K562 (cell line): ENCODE results near the gene PPP1CC. TPM values are rescaled to one million over a fixed set of nuclear protein-coding genes. Genes with fewer than 3 reads are reported as not detected.

ENCODE experiments used
- ATAC-seq: fragments of 200-7000 bp; cut with Tn5 transposase; 3 replicates; pipeline ENCODE4 v1.9.1; 2020; ENCODE audit warnings: moderate library complexity
- BruUV-seq: library from RNA; stranded (reverse); fragments of 400-500 nt; replicated peaks from 2 replicates; lab custom pipeline; 2021; lab: Mats Ljungman, UMichigan
- CTCF ChIA-PET: fragments of 300-600 bp; formaldehyde crosslinking; extraction: SDS; loops from one replicate; lab custom pipeline; 2021; ENCODE audit warnings: low intra/inter-chr PET ratio; lab: Yijun Ruan, JAX
- POLR2A ChIA-PET: fragments of 300-600, 350-650 bp; sonication (Branson Sonifier 250); formaldehyde crosslinking; extraction: SDS; loops from one replicate; lab custom pipeline; 2021; ENCODE audit warnings: antibody characterized with exemption, inconsistent platforms; lab: Yijun Ruan, JAX
- DNase-seq, 4 experiments: peaks; one replicate each; pipeline versions ENCODE4 v3.0.0 to v3.0.0-alpha.2; 2011 to 2018; ENCODE audit warnings: low spot score in 3 of 4, mixed read lengths in 3 of 4; ENCODE audit errors: extremely low read depth in 1 of 4
- FAIRE-seq: peaks from 2 replicates; lab custom pipeline; 2011; peaks lifted over from hg19 to GRCh38; lab: Jason Lieb, UNC
- H2AFZ ChIP-seq: 2 replicates; pipeline ENCODE4 v1.6.0; 2011; ENCODE audit warnings: low read depth, low read length, control low read depth, inconsistent platforms
- H3K27ac ChIP-seq: fragments of 200-600 bp; 3 replicates; pipeline ENCODE4 v1.8.0; 2011; ENCODE audit warnings: low read depth, mild to moderate bottlenecking, control low read depth, inconsistent platforms, low read length, moderate library complexity, mixed read lengths; ENCODE audit errors: extremely low read depth
- H3K27me3 ChIP-seq, 2 experiments: fragments of 300-600 bp in 1 of 2; 2 replicates in 1 of 2; 3 replicates in 1 of 2; pipeline versions ENCODE4 v1.6.0 to v1.8.0; 2011; ENCODE audit warnings: inconsistent platforms in 2 of 2, low read length in 2 of 2, mild to moderate bottlenecking in 1 of 2, mixed read lengths in 1 of 2, moderate library complexity in 1 of 2; ENCODE audit not compliant: control insufficient read depth in 2 of 2, insufficient read depth in 2 of 2
- H3K36me3 ChIP-seq: fragments of 300-600 bp; 3 replicates; pipeline ENCODE4 v1.8.0; 2011; ENCODE audit warnings: mild to moderate bottlenecking, low read length, inconsistent platforms; ENCODE audit not compliant: control insufficient read depth, insufficient read depth
- H3K4me1 ChIP-seq, 2 experiments: fragments of 200-600 bp in 1 of 2; replicated peaks in 1 of 2; 2 replicates in 1 of 2; 3 replicates in 1 of 2; pipeline versions ENCODE4 v1.5.1 to v1.8.0; 2011; ENCODE audit warnings: inconsistent platforms in 2 of 2, low read length in 2 of 2, mild to moderate bottlenecking in 1 of 2, mixed read lengths in 1 of 2, moderate library complexity in 1 of 2; ENCODE audit not compliant: control insufficient read depth in 2 of 2, insufficient read depth in 2 of 2
- H3K4me2 ChIP-seq: 2 replicates; pipeline ENCODE4 v1.6.1; 2011; ENCODE audit warnings: low read length, control low read depth, inconsistent platforms, mixed read lengths; ENCODE audit not compliant: insufficient read depth
- H3K4me3 ChIP-seq: fragments of 200-600 bp; sonication (generic), shearing (Covaris generic); 2 replicates; pipeline ENCODE4 v1.5.1; 2016; ENCODE audit warnings: control low read depth, inconsistent platforms
- H3K79me2 ChIP-seq: fragments of 200-600 bp; 3 replicates; pipeline ENCODE4 v1.8.0; 2011; ENCODE audit warnings: low read length, inconsistent platforms; ENCODE audit not compliant: control insufficient read depth, insufficient read depth
- H3K9ac ChIP-seq, 2 experiments: 2 replicates each; pipeline versions ENCODE4 v1.6.0 to v1.6.1; 2011; ENCODE audit warnings: low read depth in 2 of 2, low read length in 2 of 2, control low read depth in 1 of 2, inconsistent platforms in 1 of 2, mild to moderate bottlenecking in 1 of 2, mixed read lengths in 1 of 2; ENCODE audit not compliant: insufficient read depth in 1 of 2
- H3K9me1 ChIP-seq: one replicate; pipeline ENCODE4 v1.6.0; 2011; ENCODE audit warnings: inconsistent platforms, mild to moderate bottlenecking, low read length, moderate library complexity; ENCODE audit not compliant: control insufficient read depth, insufficient read depth
- H3K9me3 ChIP-seq: replicated peaks from 2 replicates; pipeline ENCODE4 v1.5.1; 2011; ENCODE audit warnings: low read depth, low read length, inconsistent platforms; ENCODE audit not compliant: control insufficient read depth, insufficient read depth
- H4K20me1 ChIP-seq: replicated peaks from 2 replicates; pipeline ENCODE4 v1.6.1; 2011; ENCODE audit warnings: low read length, inconsistent platforms, mixed read lengths; ENCODE audit not compliant: control insufficient read depth, insufficient read depth
- ATF7 ChIP-seq: fragments of 450-650 bp; IDR thresholded peaks from 2 replicates; pipeline ENCODE4 v1.7.1; 2014; ENCODE audit warnings: mild to moderate bottlenecking, moderate library complexity
- BDP1 ChIP-seq: IDR thresholded peaks from 3 replicates; pipeline ENCODE4 v1.6.1; 2011; ENCODE audit not compliant: insufficient read length, insufficient read depth
- COPS2 ChIP-seq: fragments of 450-650 bp; conservative IDR thresholded peaks from 2 replicates; pipeline ENCODE4 v1.6.1; 2016; ENCODE audit warnings: mild to moderate bottlenecking, moderate library complexity
- DACH1 ChIP-seq: fragments of 450-650 bp; IDR thresholded peaks from 2 replicates; pipeline ENCODE4 v1.6.1; 2018; ENCODE audit not compliant: partially characterized antibody
- E2F8 ChIP-seq: fragments of 450-650 bp; IDR thresholded peaks from 2 replicates; pipeline ENCODE4 v1.7.1; 2018; ENCODE audit warnings: mild to moderate bottlenecking, low read depth; ENCODE audit not compliant: partially characterized antibody
- GTF2F1 ChIP-seq: IDR thresholded peaks from 2 replicates; pipeline ENCODE4 v1.6.1; 2011; ENCODE audit warnings: low read depth, low read length, improper control_type of control experiment
- HDGF ChIP-seq: fragments of 450-650 bp; IDR thresholded peaks from 2 replicates; pipeline ENCODE4 v1.6.1; 2016
- JUND ChIP-seq, 2 experiments: IDR thresholded peaks; 2 replicates in 1 of 2; 3 replicates in 1 of 2; pipeline ENCODE4 v1.6.1; 2011; ENCODE audit warnings: borderline replicate concordance in 2 of 2, low read depth in 2 of 2, low read length in 2 of 2, improper control_type of control experiment in 1 of 2, missing biosample characterization in 1 of 2, missing genetic modification characterization in 1 of 2, missing genetic modification reagents in 1 of 2
- MAFK ChIP-seq: IDR thresholded peaks from 2 replicates; pipeline ENCODE4 v1.6.1; 2011; ENCODE audit warnings: low read length, improper control_type of control experiment
- ZBTB11 ChIP-seq, 3 experiments: fragments of 200-800 bp in 1 of 3; fragments of 250-450 bp in 1 of 3; fragments of 450-650 bp in 1 of 3; sonication (Bioruptor Pico) in 1 of 3; sonication (Bioruptor generic) in 1 of 3; formaldehyde crosslinking in 1 of 3; IDR thresholded peaks; 2 replicates each; pipeline versions ENCODE4 v1.6.1 to v1.8.0; 2016 to 2022; ENCODE audit warnings: mild to moderate bottlenecking in 2 of 3, missing genetic modification characterization in 2 of 3, missing compliant biosample characterization in 1 of 3, moderate library complexity in 1 of 3
- ZBTB9 ChIP-seq: fragments of 450-650 bp; formaldehyde crosslinking; IDR thresholded peaks from 2 replicates; pipeline ENCODE4 v1.4.0; 2020; ENCODE audit warnings: mild to moderate bottlenecking, moderate library complexity
- ZNF431 ChIP-seq: sonication (generic); formaldehyde crosslinking; IDR thresholded peaks from 2 replicates; pipeline ENCODE4 v1.8.0; 2022; ENCODE audit warnings: mild to moderate bottlenecking, missing genetic modification reagents
- ZNF764 ChIP-seq: fragments of 250-450 bp; sonication (Bioruptor Pico); IDR thresholded peaks from 2 replicates; pipeline ENCODE4 v1.4.0; 2020; ENCODE audit warnings: low read depth, mild to moderate bottlenecking, moderate library complexity
- WGBS: fragments of 100-300 bp; shearing (Covaris generic); methylation state at CpG from one replicate; pipeline ENCODE4 v1.1.6; 2016; ENCODE audit warnings: low coverage, mixed read lengths; ENCODE audit not compliant: insufficient coverage; ENCODE audit errors: missing lambda C conversion rate; 5-methylcytosine and 5-hydroxymethylcytosine counted together
- in situ Hi-C: fragments of 300-500 bp; cut with MboI; formaldehyde crosslinking; loops from 4 replicates; pipeline ENCODE4 v1.15.0; 2018; ENCODE audit warnings: inconsistent platforms, mixed read lengths
- intact Hi-C: fragments of 100-400 bp; cut with micrococcal nuclease; formaldehyde crosslinking; loops from 2 replicates; pipeline ENCODE4 v1.14.2; 2022
- polyA plus RNA-seq, 8 experiments: library from polyadenylated mRNA; depleted of rRNA in 4 of 8; stranded (reverse) in 5 of 8; unstranded in 3 of 8; fragments of >200 nt; fragmentation: Nextera tagmentation in 2 of 8; fragmentation: Illumina TruSeq in 1 of 8; extraction: Ambion mirVana in 2 of 8; extraction: Trizol in 1 of 8; gene quantifications; 2 replicates each; pipeline versions ENCODE4 v1.2.1 to v1.2.3, GENCODE V29; 2011 to 2014; ENCODE audit warnings: inconsistent platforms in 1 of 8, missing spikeins in 1 of 8
- total RNA-seq, 7 experiments: library from RNA; depleted of rRNA in 6 of 7; stranded (reverse); fragments of >200 nt in 6 of 7; fragmentation: Illumina TruSeq in 2 of 7; extraction: Trizol in 2 of 7; gene quantifications; 2 replicates each; pipeline versions ENCODE4 v1.2.1 to v1.2.3, GENCODE V29; 2011 to 2021; ENCODE audit warnings: low replicate concordance in 1 of 7

PPP1CC gene
- total and polyA plus RNA-seq, 9 of the 15 experiments (the other 6 are each of a cell fraction or from before 2014, with no cell fraction given) = 67.4 to 286 (median 195) TPM

GRCh38 chr12:110718222-110718908 is 24.3 kb downstream of the PPP1CC start:
- Histone ChIP-seq H3K36me3 (peaks cover 61% of the 10 kb centered on the region), H3K4me3 (no peak overlapping the region), H3K9me1 (peaks cover 6% of the 10 kb centered on the region), H3K27me3 (no peaks in the 10 kb centered on the region), H3K9me3 (no peaks in the 10 kb centered on the region), H3K4me1 (no peaks in the 10 kb centered on the region), H3K79me2 (0 out of 3 replicates have a peak, but pooled peaks cover under 1% of the 10 kb centered on the region), H3K9ac (no peak overlapping the region), H2AFZ (no peak overlapping the region), H3K4me2 (no peak overlapping the region), H4K20me1 (no peaks in the 10 kb centered on the region), H3K27ac (no peak overlapping the region)
- no peak for DNase-seq
- 79% methylated on average over 7 of the region's 7 CpGs for WGBS
- in situ Hi-C loops = no loop called here
- no TSS peak for BruUV-seq
- POLR2A ChIA-PET = interaction anchor here (1.0 to 2.7 kb wide), 4 partner anchors 9 to 25 kb away, joined by 3 to 8 read pairs (median 4); no protein-coding TSS in a partner anchor
- intact Hi-C loops = no loop called here
- no peak for FAIRE-seq
- ATAC-seq = peak; percentile 29; the same call in 2 of the 3 replicates
- CTCF ChIA-PET = no interaction called here
- TF ChIP-seq HDGF (no peak), BDP1 (no peak), GTF2F1 (no peak), JUND (IDR thresholded peaks at IDR 0.05; ENCODE audit: borderline replicate concordance, low read depth, low read length) (no peak), JUND (tag; IDR thresholded peaks at IDR 0.05; ENCODE audit: borderline replicate concordance, low read depth, low read length) (no peak), DACH1 (no peak), ZNF764 (CRISPR knock-in tag) (no peak), ZBTB9 (CRISPR knock-in tag) (no peak), COPS2 (no peak), MAFK (no peak), E2F8 (peak; percentile 23), ATF7 (no peak), ZNF431 (CRISPR knock-in tag) (no peak), ZBTB11 (CRISPR knock-in tag; IDR thresholded peaks at IDR 0.05) (no peak)
